Fibroblast of peridontal ligament (primary cell): ENCODE measurements around the gene MNDA.
"Not testable (repeated sequence)": the region's sequence is repeated elsewhere in the genome, so short reads cannot be mapped to it uniquely, and the experiment has no call there.

Experiments
- DNase-seq: peaks from one replicate; pipeline ENCODE4 v3.0.0-alpha.2; 2010; ENCODE audit errors: extremely low read depth

MNDA gene

DNA sequence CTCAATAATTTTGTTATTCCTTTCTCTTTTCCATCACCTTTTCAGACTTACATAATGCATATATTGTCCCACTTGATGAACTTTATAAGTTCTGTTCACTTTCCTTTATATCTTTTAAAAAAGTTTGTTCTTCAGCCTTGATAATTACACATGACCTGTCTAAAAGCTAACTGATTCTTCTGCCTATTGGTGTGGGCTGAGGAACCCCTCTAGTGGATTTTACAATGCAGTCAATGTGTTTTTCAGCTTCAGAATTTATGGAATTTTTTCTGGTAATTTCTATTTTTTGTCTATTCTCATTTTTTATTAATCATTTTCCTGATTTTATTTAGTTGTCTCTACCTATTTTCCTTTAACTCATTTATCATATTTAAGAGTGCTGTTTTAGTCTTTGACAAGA lies 7.5 kb downstream of the MNDA start:
- no peak for DNase-seq

DNA sequence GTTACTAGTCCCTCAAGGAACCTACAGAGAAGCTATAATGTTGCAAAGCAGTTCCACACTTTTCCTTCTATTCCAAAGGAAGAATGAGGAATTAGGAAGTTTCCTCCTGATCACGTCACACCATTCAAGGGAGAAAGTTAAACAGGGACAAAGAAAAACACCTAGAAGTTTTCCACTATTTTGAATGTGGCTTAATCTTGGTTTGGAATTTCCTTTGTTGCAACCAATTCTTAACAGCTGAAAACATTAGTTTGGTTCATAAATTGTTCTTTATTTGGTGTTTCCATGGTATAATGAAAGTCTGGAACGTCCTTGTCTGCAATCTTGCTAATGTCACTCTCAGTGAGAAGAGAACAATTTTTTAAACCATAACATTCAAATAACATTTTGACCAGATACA lies 8.4 kb downstream of the MNDA start:
- DNase-seq: no peak

DNA sequence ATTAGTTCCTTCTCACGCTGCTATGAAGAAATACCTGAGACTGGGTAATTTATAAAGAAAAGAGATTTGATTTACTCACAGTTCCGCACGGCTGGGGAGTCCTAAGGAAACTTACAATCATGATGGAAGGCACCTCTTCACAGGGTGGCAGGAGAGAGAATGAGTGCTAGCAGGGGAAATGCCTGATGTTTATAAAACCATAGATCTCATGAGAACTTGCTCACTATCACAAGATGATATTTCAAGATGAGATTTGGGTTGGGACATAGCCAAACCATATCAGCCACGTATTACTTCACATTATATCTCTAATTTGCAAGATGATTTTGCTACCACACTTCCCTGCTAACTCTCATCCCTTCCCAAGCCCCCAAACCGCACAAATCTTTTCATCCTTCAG lies 9.1 kb downstream of the MNDA start:
- DNase-seq: no peak

DNA sequence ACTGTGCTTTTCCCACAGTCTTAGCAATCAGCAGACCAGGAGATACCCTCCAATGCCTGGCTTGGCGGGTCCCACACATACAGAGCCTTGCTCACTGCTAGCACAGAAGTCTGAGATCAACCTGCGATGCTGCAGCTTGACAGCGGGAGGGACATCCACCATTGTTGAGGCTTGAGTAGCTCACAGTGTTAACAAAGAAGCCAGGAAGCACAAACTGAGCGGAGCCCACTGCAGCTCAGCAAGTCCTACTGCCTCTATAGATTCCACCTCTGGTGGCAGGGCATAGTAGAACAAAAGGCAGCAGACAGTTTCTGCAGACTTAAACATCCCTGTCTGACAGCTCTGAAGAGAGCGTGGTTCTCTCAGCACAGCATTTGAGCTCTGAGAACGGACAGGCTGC lies 33.4 kb downstream of the MNDA start:
- DNase-seq: no peak

DNA sequence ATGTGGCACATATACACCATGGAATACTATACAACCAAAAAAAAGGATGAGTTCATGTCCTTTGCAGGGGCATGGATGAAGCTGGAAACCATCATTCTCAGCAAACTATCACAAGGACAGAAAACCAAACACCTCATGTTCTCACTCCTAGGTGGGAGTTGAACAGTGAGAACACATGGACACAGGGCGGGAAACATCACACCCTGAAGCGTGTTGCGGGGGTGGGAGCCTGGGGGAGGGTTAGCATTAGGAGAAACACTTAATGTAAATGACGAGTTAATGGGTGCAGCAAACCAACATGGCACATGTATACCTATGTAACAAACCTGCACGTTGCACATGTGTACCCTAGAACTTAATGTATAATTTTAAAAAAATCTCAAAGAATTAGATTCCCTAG lies 39.3 kb downstream of the MNDA start:
- not testable (repeated sequence) for DNase-seq

DNA sequence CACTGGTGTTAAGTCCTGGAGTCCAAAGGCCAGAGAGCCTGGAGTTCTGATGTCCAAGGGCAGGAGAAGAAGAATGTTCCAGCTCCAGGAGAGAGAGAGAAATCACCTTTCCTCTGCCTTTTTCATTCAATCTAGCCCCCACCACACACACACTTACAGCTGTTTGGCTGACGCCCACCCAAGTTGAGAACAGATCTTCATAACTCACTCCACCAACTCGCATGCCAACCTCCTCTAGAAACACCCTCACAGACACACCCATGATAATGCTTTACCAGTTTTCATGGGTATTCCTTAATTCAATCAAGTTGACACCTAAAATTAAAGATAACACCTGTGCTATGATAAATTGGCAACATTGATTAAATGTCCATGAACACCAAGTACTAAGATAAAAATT lies 42.0 kb downstream of the MNDA start:
- no peak for DNase-seq

DNA sequence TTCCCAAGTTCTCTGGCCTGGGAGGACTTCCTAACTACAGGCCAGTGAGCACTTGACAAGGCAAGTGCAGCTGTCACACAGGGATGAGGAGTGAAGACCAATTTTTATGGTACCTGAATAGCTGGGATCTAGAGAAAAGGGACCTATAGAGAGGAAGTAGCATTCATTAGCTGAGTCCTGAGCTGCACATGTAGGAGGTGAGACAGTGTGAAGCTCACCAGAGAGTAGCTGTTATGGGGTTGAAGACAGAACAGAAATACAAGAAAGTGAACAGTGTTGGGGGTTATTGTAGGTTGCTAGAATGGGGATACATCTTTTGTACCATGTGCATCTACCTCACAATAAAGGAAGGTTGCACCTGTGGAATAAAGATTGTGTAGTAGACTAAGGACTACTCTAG lies 62.5 kb downstream of the MNDA start:
- DNase-seq: no peak

DNA sequence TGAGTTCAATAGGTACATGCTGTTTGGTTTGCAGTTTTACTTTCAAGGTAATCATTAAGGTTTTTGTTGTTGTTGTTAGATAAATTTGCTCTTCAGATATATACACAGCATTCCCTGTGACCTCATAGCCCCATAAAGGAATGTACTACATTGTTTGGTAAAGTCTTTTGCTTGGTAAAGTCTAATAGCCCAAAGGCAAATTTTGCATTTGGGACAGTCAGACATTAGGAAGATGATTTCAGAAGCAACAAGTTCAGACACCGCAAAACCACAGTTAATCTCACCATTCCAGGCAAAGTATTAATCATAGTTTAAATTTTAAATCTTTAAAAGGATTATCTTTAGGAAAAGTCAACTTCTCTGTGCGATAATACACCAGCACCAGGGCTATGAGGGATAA lies 67.6 kb downstream of the MNDA start:
- no peak for DNase-seq
